HepG2 (cell line): Measurements from ENCODE around the gene NUP62. TPM values are rescaled to one million over a fixed set of nuclear protein-coding genes. Genes with fewer than 3 reads are reported as not detected.

Source experiments
- CEBPB ChIP-seq: IDR thresholded peaks from 2 replicates; pipeline ENCODE4 v1.6.1; 2011; ENCODE audit warnings: low read depth, low read length, improper control_type of control experiment, borderline replicate concordance
- ISL2 ChIP-seq: sonication (generic); formaldehyde crosslinking; IDR thresholded peaks from 2 replicates; pipeline ENCODE4 v1.5.0; 2020; ENCODE audit warnings: missing genetic modification reagents
- KLF15 ChIP-seq: sonication (generic); formaldehyde crosslinking; IDR thresholded peaks from 2 replicates; pipeline ENCODE4 v1.8.1; 2023; ENCODE audit warnings: borderline replicate concordance, mild to moderate bottlenecking, inconsistent platforms, missing genetic modification reagents, mixed read lengths
- NAIF1 ChIP-seq: sonication (generic); formaldehyde crosslinking; IDR thresholded peaks from 2 replicates; pipeline ENCODE4 v1.5.0; 2020; ENCODE audit warnings: mild to moderate bottlenecking, missing genetic modification reagents, borderline replicate concordance
- NFYB ChIP-seq: sonication (generic); formaldehyde crosslinking; IDR thresholded peaks from 2 replicates; pipeline ENCODE4 v1.4.0; 2020; ENCODE audit warnings: missing genetic modification reagents
- SP5 ChIP-seq: IDR thresholded peaks from 2 replicates; pipeline ENCODE4 v1.6.1; 2016; ENCODE audit warnings: low read depth, borderline replicate concordance
- TCF7L2 ChIP-seq: IDR thresholded peaks from 2 replicates; pipeline ENCODE4 v1.6.1; 2011; ENCODE audit warnings: mild to moderate bottlenecking, low read depth, low read length, moderate library complexity
- U2AF2 ChIP-seq: fragments of 200-400 bp; formaldehyde crosslinking; IDR thresholded peaks from 2 replicates; pipeline ENCODE4 v1.6.1; 2017; ENCODE audit warnings: low read depth, mild to moderate bottlenecking, low read length
- XBP1 ChIP-seq: sonication (generic); formaldehyde crosslinking; IDR thresholded peaks from 2 replicates; pipeline ENCODE4 v1.5.0; 2020; ENCODE audit warnings: missing genetic modification reagents
- ZBTB2 ChIP-seq: sonication (generic); formaldehyde crosslinking; IDR thresholded peaks from 2 replicates; pipeline ENCODE4 v1.8.0; 2022; ENCODE audit warnings: low read depth, missing genetic modification reagents
- ZNF17 ChIP-seq: sonication (generic); formaldehyde crosslinking; IDR thresholded peaks from 2 replicates; pipeline ENCODE4 v1.5.0; 2020; ENCODE audit warnings: mild to moderate bottlenecking, missing genetic modification reagents
- ZNF256 ChIP-seq: sonication (generic); formaldehyde crosslinking; conservative IDR thresholded peaks from 2 replicates; pipeline ENCODE4 v1.4.0; 2020; ENCODE audit warnings: missing genetic modification reagents
- ZNF3 ChIP-seq: IDR thresholded peaks from 2 replicates; pipeline ENCODE4 v1.7.0; 2017; ENCODE audit warnings: inconsistent platforms
- ZNF337 ChIP-seq: sonication (generic); formaldehyde crosslinking; IDR thresholded peaks from 2 replicates; pipeline ENCODE4 v1.5.1; 2020; ENCODE audit warnings: missing genetic modification reagents, low read depth, mild to moderate bottlenecking, borderline replicate concordance
- ZNF510 ChIP-seq: sonication (generic); formaldehyde crosslinking; IDR thresholded peaks from 2 replicates; pipeline ENCODE4 v1.4.0; 2020; ENCODE audit warnings: low read depth, mild to moderate bottlenecking, missing genetic modification reagents
- polyA plus RNA-seq, 8 experiments: library from polyadenylated mRNA; depleted of rRNA in 3 of 8; stranded (reverse) in 7 of 8; unstranded in 1 of 8; fragments of >200 nt; fragmentation: Illumina TruSeq in 4 of 8; extraction: Trizol in 4 of 8; gene quantifications; 2 replicates each; pipeline versions ENCODE4 v1.2.1 to v1.2.3, GENCODE V29; 2011 to 2016; ENCODE audit warnings: low read depth in 4 of 8, missing spikeins in 1 of 8, mixed read lengths in 1 of 8; ENCODE audit not compliant: insufficient read depth in 1 of 8
- total RNA-seq, 5 experiments: library from RNA; depleted of rRNA; stranded (reverse); fragments of >200 nt; fragmentation: Illumina TruSeq; extraction: Trizol; gene quantifications; 2 replicates each; pipeline ENCODE4 v1.2.3, GENCODE V29; 2016; ENCODE audit warnings: low read depth in 1 of 5
- TF ChIP-seq, protein P1 (sequence below): sonication (generic); formaldehyde crosslinking; conservative IDR thresholded peaks from 2 replicates; pipeline ENCODE4 v1.5.0; 2020; ENCODE audit warnings: missing genetic modification reagents
- TF ChIP-seq, protein P2 (sequence below): sonication (generic); formaldehyde crosslinking; IDR thresholded peaks from 2 replicates; pipeline ENCODE4 v1.8.0; 2022; ENCODE audit warnings: mild to moderate bottlenecking, missing genetic modification reagents, moderate library complexity
- TF ChIP-seq, protein P3 (sequence below): sonication (generic); formaldehyde crosslinking; conservative IDR thresholded peaks from 2 replicates; pipeline ENCODE4 v1.4.0; 2020; ENCODE audit warnings: missing genetic modification reagents
- TF ChIP-seq, protein P4 (sequence below), 2 experiments: sonication (generic) in 1 of 2; formaldehyde crosslinking in 1 of 2; IDR thresholded peaks; 2 replicates each; pipeline versions ENCODE4 v1.4.0 to v1.6.1; 2016 to 2020; ENCODE audit warnings: borderline replicate concordance in 1 of 2, low read depth in 1 of 2, mild to moderate bottlenecking in 1 of 2, missing genetic modification reagents in 1 of 2

NUP62 gene
- total and polyA plus RNA-seq, 2 of the 13 experiments (the other 11 are each of a cell fraction or from before 2014, with no cell fraction given) = 16.5 to 41.5 TPM

DNA sequence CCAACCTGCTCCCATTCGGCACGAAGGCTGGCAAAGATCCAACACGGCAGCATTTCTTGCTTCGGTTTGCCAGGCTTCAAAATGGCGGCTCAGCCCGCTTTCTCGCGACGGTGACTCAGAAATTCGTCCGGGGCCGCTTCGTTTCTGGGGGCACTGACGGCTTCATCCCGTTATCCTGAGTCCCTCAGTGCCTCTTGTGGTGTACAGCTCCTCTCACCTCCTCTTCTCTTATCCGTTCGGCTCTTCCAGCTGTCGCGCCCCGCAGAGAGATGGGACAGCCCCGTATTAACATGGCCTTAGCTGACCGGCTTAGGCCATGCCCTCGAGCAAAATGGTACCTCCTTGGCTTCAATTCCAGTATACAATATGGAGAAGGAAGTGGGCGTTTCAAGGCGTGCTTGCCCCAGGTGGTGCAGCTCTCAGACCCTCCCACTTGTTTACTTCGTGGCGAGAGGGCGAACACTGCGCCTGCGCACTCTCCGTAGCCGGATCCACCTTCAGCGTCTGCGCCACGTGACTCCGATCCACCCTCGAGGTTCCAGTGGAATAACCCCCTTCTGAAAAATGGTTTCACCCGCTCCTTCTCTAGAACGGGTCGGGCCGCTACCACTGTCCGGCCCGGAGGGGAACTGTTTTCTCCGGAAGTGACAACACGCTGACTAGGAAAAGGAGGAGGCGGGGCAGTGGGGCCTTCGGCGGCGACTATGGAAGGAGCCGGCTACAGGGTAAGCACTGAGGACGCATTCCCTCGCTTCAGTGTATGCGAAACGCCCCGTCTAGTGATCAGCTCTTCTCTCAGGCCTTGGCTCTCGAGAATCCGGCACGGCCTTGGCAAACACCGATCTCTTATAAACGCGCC is 52.1 kb downstream of the NUP62 start, which contains the start of the genes AKT1S1 and TBC1D17 (continued):
- TF ChIP-seq, protein P1, sequence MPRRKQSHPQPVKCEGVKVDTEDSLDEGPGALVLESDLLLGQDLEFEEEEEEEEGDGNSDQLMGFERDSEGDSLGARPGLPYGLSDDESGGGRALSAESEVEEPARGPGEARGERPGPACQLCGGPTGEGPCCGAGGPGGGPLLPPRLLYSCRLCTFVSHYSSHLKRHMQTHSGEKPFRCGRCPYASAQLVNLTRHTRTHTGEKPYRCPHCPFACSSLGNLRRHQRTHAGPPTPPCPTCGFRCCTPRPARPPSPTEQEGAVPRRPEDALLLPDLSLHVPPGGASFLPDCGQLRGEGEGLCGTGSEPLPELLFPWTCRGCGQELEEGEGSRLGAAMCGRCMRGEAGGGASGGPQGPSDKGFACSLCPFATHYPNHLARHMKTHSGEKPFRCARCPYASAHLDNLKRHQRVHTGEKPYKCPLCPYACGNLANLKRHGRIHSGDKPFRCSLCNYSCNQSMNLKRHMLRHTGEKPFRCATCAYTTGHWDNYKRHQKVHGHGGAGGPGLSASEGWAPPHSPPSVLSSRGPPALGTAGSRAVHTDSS (CRISPR knock-in tag) = no peak
- TF ChIP-seq, protein P2, sequence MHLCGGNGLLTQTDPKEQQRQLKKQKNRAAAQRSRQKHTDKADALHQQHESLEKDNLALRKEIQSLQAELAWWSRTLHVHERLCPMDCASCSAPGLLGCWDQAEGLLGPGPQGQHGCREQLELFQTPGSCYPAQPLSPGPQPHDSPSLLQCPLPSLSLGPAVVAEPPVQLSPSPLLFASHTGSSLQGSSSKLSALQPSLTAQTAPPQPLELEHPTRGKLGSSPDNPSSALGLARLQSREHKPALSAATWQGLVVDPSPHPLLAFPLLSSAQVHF (CRISPR knock-in tag) = no peak
- TF ChIP-seq, protein P3, sequence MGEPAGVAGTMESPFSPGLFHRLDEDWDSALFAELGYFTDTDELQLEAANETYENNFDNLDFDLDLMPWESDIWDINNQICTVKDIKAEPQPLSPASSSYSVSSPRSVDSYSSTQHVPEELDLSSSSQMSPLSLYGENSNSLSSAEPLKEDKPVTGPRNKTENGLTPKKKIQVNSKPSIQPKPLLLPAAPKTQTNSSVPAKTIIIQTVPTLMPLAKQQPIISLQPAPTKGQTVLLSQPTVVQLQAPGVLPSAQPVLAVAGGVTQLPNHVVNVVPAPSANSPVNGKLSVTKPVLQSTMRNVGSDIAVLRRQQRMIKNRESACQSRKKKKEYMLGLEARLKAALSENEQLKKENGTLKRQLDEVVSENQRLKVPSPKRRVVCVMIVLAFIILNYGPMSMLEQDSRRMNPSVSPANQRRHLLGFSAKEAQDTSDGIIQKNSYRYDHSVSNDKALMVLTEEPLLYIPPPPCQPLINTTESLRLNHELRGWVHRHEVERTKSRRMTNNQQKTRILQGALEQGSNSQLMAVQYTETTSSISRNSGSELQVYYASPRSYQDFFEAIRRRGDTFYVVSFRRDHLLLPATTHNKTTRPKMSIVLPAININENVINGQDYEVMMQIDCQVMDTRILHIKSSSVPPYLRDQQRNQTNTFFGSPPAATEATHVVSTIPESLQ (CRISPR knock-in tag) = peak; percentile 26; the same call in 1 of the 2 replicates
- no peak for TF ChIP-seq NAIF1 (CRISPR knock-in tag)
- no peak for TF ChIP-seq ZNF510 (CRISPR knock-in tag)
- TF ChIP-seq, protein P4, sequence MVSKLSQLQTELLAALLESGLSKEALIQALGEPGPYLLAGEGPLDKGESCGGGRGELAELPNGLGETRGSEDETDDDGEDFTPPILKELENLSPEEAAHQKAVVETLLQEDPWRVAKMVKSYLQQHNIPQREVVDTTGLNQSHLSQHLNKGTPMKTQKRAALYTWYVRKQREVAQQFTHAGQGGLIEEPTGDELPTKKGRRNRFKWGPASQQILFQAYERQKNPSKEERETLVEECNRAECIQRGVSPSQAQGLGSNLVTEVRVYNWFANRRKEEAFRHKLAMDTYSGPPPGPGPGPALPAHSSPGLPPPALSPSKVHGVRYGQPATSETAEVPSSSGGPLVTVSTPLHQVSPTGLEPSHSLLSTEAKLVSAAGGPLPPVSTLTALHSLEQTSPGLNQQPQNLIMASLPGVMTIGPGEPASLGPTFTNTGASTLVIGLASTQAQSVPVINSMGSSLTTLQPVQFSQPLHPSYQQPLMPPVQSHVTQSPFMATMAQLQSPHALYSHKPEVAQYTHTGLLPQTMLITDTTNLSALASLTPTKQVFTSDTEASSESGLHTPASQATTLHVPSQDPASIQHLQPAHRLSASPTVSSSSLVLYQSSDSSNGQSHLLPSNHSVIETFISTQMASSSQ (IDR thresholded peaks at IDR 0.05; ENCODE audit: low read depth) = no peak
- TF ChIP-seq, protein P4 (CRISPR knock-in tag; IDR thresholded peaks at IDR 0.05; ENCODE audit: borderline replicate concordance) = no peak
- no peak for TF ChIP-seq ZNF17 (CRISPR knock-in tag)
- TF ChIP-seq CEBPB = no peak
- no peak for TF ChIP-seq KLF15
- no peak for TF ChIP-seq ZNF256 (CRISPR knock-in tag)
- TF ChIP-seq NFYB (CRISPR knock-in tag) = peak; percentile 39; the same call in 1 of the 2 replicates
- no peak for TF ChIP-seq U2AF2
- no peak for TF ChIP-seq XBP1 (CRISPR knock-in tag)
- no peak for TF ChIP-seq TCF7L2
- TF ChIP-seq ZNF337 (CRISPR knock-in tag) = no peak
- peak; percentile 77 for TF ChIP-seq SP5 (CRISPR knock-in tag)
- TF ChIP-seq ISL2 = no peak; the same call in 1 of the 2 replicates
- TF ChIP-seq ZNF3 (CRISPR knock-in tag) = no peak
- no peak for TF ChIP-seq ZBTB2 (CRISPR knock-in tag)
